Esophagus squamous epithelium (tissue), 4 donors: ENCODE results near the gene GTPBP4.

Source experiments
- CTCF ChIP-seq, 6 experiments: fragments of 450-650 bp in 4 of 6; fragments of 200-600 bp in 2 of 6; sonication (generic) in 2 of 6; IDR thresholded peaks; one replicate each; pipeline ENCODE4 v1.5.1; 2016 to 2019; ENCODE audit warnings: antibody characterized with exemption in 6 of 6, mild to moderate bottlenecking in 4 of 6, moderate library complexity in 4 of 6
- POLR2A ChIP-seq, 4 donors: fragments of 450-650 bp; IDR thresholded peaks; one replicate each; pipeline ENCODE4 v1.6.1; 2017; ENCODE audit warnings: antibody characterized with exemption in 4 of 4, mild to moderate bottlenecking in 4 of 4, moderate library complexity in 3 of 4

- TF ChIP-seq POLR2A (IDR thresholded peaks at IDR 0.05), result no peak
- no peak for TF ChIP-seq CTCF (IDR thresholded peaks at IDR 0.05)
Measured at GRCh38 chr10:964988-965417, 23.2 kb upstream of the GTPBP4 start.
